WI38 (cell line): ENCODE measurements around the gene DHX16.

Experiments
- H3K4me3 ChIP-seq: 2 replicates; pipeline ENCODE4 v1.5.1; 2011; ENCODE audit warnings: low read depth, mild to moderate bottlenecking, control low read depth, low read length
- TF ChIP-seq, protein P1 (sequence below): IDR thresholded peaks from 2 replicates; pipeline ENCODE4 v1.5.1; 2012; ENCODE audit warnings: low read depth, mild to moderate bottlenecking, control low read depth, low read length

DHX16 gene

DNA sequence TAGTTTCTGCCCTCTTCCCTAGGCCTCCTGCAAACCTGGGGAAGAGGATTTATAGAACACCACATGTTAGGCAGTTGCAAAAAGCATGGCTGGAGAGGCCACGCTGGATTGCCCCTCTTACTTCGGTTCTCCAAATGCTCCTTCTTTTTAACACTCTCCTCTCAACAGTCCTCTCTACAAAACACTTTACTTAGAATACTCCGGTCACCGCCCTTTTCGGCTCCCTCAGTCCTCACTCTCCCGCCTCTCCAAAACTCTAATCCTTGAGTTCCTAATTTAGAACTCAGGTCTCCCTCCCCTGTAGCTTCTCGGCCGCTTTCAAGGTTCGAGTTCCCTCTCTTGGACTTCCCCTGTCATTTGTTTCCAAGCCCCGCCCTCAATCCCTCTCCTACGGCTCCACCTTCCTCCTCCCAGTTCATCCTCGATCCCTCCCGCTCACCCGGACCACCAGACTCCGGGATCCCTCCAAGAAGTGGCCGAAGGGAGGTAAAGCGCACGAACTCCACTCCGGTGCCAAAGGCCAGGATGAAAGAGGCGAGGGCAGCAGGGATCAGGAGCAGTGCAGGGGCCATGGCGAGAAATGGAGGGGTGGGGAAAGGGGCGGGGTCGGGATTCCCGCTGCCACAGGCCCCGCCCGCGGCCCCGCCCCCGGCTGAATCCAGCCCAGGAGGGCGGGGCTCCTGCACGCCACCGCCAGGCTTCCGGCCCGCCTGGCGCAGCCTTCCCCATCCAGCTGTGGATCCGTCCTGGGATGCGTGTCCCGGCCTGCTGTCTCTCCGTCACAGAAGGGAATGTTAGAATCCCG lies 17.8 kb upstream of the DHX16 start, which contains the start of gene NRM:
NRM (minus strand) TSS at position 582 of the 805 bp plus-strand sequence; CDS start at position 572, 10 bp downstream.
- TF ChIP-seq, protein P1, sequence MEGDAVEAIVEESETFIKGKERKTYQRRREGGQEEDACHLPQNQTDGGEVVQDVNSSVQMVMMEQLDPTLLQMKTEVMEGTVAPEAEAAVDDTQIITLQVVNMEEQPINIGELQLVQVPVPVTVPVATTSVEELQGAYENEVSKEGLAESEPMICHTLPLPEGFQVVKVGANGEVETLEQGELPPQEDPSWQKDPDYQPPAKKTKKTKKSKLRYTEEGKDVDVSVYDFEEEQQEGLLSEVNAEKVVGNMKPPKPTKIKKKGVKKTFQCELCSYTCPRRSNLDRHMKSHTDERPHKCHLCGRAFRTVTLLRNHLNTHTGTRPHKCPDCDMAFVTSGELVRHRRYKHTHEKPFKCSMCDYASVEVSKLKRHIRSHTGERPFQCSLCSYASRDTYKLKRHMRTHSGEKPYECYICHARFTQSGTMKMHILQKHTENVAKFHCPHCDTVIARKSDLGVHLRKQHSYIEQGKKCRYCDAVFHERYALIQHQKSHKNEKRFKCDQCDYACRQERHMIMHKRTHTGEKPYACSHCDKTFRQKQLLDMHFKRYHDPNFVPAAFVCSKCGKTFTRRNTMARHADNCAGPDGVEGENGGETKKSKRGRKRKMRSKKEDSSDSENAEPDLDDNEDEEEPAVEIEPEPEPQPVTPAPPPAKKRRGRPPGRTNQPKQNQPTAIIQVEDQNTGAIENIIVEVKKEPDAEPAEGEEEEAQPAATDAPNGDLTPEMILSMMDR: no peak
- peak within 1 kb of the TSS; percentile 70 for H3K4me3 ChIP-seq

DNA sequence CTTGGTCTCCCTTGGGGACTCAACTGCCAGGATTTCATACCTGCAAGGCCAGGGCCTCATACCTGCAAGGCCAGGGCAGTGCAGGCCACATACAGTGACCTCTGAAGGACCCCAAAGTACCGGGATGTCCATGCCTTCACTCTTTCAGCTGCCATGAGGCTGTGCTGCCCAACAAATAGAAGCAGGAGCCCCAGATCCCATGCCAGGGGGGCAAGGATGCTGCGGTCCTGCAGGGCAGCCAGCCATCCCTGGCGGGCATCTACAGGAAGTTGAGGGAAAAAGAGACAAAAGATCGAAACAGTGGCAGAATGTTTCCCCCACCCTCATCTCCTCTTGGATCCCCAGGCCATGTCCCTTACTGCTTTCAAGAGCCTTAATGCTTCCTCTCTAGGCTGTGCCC lies 17.2 kb upstream of the DHX16 start:
- TF ChIP-seq, protein P1: no peak
- peak overlapping the region; percentile 70 for H3K4me3 ChIP-seq

DNA sequence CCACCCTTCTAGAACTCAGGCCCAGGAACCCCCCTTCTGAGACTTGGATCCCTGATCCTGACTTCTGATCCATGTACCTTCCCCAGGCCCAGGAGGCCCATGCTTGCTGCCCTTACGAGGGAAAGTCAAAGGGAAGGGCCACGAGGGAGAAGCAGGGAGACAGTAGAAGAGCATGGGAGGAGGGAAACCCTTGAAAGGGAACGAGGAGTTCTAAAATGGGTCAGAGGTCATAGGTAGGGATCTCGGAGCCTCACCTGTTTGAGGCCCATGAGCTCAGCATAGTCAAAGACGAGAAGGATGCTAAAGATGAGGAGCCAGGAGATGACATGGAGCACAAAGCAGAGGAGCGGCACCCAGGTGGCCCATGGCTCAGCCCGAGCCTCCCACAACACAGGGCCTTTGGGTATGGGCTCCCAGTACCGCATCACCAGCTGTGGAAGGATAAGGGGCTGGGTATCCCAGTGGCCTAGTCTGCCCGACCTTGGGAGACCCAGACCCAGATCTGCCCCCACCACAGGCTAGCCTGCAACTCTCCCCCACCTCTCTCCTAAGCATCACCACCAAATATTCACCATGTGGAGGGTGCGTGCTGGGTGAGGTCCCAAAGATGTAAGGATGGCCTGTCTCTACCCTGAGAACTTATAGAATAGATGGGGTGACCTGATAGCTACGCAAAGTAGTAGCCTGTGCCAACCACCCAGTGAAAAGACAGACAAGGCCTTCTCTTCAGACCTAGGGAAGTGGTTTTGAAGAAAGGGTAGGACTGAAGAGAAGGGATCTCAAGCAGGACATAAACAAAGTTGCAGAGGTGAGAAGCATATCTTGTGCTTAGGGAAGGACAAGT lies 16.4 kb upstream of the DHX16 start:
- TF ChIP-seq, protein P1: no peak
- peak overlapping the region; percentile 70 for H3K4me3 ChIP-seq

DNA sequence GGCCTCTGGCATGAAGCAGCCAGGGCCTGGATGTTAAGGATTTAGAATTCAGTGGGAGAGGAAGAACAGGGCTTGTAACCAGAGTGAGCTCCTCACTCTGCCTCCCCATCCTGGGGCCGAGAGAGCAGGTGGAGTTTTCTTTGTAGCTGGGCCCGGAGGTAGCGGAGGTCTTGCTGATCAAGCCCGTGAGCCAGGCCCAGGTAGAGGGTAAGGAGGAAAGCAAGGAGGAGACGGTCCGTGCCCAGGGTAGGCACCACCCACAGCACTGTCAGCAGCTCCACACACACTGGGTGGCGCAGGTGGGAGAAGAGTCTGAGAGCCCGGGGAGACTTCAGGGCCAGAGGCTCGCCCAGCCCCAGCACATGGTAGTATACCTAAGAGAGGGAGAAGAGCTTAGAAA lies 15.8 kb upstream of the DHX16 start:
- TF ChIP-seq, protein P1: no peak
- H3K4me3 ChIP-seq: peak overlapping the region; percentile 77

DNA sequence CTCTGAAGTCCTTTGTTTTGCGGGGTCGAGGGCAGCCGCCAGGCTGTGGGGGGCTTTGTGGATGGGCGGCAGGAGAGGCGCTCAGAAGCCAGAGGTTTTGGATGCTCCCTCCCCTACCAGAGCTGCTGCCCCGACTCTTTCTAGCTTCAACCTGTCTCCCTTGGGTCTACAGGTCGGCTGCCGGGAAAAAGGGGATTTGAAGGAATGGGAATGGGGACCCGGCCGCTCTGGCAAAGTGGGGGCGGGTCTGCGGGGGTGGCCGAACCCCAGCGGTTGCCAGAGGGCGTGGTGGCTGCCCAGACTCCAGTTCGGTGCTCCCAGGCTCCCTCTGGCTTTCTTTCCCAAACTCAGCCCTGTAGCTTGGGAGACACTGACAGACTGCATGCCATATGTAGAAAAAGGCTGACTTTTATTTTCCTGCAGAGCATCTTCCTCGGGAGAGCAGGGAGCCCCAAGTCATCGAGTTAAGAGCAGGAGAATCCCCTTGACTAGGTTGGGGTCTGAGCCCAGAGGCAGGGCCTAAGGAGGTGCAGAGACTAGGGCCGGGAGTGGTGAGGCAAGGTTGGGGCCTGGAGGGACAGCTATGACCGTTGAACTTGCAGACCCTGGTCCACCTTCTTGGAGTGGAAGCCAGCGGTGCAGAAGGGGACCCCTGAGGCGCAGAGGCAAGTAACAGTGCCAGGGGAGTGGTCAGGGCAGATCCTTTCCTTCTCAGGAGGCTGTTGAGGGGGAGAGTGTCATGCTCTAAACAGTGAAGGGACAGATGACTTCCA lies 15.0 kb upstream of the DHX16 start:
- TF ChIP-seq, protein P1: peak; percentile 25

DNA sequence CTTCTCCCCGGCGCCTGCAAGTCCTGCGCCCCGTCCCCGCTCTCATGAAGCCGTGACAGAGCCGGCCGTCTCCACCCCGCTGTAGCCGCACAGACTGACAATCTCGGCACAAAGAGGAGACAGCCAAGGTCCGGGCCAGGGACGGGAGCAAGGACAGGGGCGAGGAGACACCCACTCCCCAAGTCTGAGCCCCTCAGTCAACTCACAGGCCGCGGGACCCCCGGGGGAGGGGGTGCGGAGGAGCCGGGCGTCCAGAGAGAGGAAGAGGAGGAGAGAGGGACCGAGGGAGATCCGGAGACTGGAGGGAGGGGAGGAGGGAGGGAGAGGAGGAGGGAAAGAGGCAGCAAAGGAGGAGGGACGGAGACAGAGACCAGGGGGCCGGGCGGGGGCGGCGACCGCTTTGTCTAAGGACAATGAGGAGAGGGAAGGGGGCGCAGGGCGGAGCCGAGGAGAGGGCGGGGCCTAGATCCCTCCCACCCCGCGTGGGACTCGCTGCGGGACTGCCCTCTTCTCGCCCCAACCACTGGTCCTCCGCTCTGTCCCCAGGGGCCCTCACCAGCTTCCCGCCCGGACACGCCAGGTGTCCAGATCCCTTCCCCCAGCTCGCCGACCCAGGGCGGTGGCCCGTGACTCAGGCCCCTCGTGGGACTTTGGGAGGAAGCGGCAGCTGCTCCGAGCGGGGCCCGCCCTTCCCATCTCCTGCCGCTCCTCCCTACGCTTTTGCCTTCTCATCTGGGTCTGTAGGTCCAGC lies 14.3 kb upstream of the DHX16 start:
- H3K4me3 ChIP-seq: peak overlapping the region; percentile 77
- TF ChIP-seq, protein P1: no peak

More for the DNA sequence above, 15.0 kb upstream of the DHX16 start:
- H3K4me3 ChIP-seq: peak overlapping the region; percentile 77
